Lung (tissue), 12 donors: ENCODE results near the gene CHD9. TPM values are rescaled to one million over a fixed set of nuclear protein-coding genes. Genes with fewer than 3 reads are reported as not detected.

Experiments used
- ATAC-seq: fragments of 200-7000 bp; cut with Tn5 transposase; one replicate; pipeline ENCODE4 v1.9.1; 2020; ENCODE audit warnings: moderate number of reproducible peaks; ENCODE audit not compliant: insufficient read depth, low FRiP score
- DNase-seq, 3 donors: peaks; one replicate each; pipeline ENCODE4 v3.0.0-alpha.2; 2013 to 2017
- H3K27ac ChIP-seq, 2 donors: one replicate each; pipeline ENCODE4 v1.5.1; 2013; ENCODE audit warnings: mild to moderate bottlenecking in 2 of 2, moderate library complexity in 2 of 2, control low read depth in 1 of 2, inconsistent platforms in 1 of 2, low read depth in 1 of 2, low read length in 1 of 2
- H3K27me3 ChIP-seq, 3 donors: one replicate each; pipeline ENCODE4 v1.5.1; 2013; ENCODE audit warnings: low read length in 2 of 3; ENCODE audit not compliant: control insufficient read depth in 3 of 3, insufficient read depth in 3 of 3
- H3K36me3 ChIP-seq, 4 donors: one replicate each; pipeline ENCODE4 v1.5.1; 2013; ENCODE audit warnings: low read length in 4 of 4, mild to moderate bottlenecking in 1 of 4, moderate library complexity in 1 of 4; ENCODE audit not compliant: control insufficient read depth in 4 of 4, insufficient read depth in 4 of 4
- H3K4me1 ChIP-seq, 5 donors: one replicate each; pipeline ENCODE4 v1.5.1; 2013; ENCODE audit warnings: low read length in 5 of 5, mild to moderate bottlenecking in 2 of 5, moderate library complexity in 1 of 5; ENCODE audit not compliant: control insufficient read depth in 5 of 5, insufficient read depth in 5 of 5
- H3K4me3 ChIP-seq: one replicate; pipeline ENCODE4 v1.5.1; 2013; ENCODE audit warnings: mild to moderate bottlenecking, control low read depth, moderate library complexity
- H3K9ac ChIP-seq, 2 donors: one replicate each; pipeline ENCODE4 v1.5.1; 2013; ENCODE audit warnings: low read length in 2 of 2, control low read depth in 1 of 2; ENCODE audit not compliant: insufficient read depth in 1 of 2
- H3K9me3 ChIP-seq, 4 donors: one replicate each; pipeline ENCODE4 v1.5.1; 2013; ENCODE audit warnings: low read length in 3 of 4, mild to moderate bottlenecking in 1 of 4, moderate library complexity in 1 of 4; ENCODE audit not compliant: control insufficient read depth in 4 of 4, insufficient read depth in 3 of 4
- CTCF ChIP-seq: IDR thresholded peaks from 2 replicates; pipeline ENCODE4 v1.5.1; 2012; ENCODE audit warnings: mild to moderate bottlenecking; ENCODE audit errors: control extremely low read depth, extremely low read depth
- WGBS, 2 donors: extraction: QIAGEN DNeasy Blood & Tissue Kit; methylation state at CpG; one replicate each; pipeline ENCODE4 v1.1.7; 2013; 5-methylcytosine and 5-hydroxymethylcytosine counted together
- polyA plus RNA-seq, 2 donors: library from polyadenylated mRNA; stranded (reverse); fragments of 200-250 nt; gene quantifications; one replicate each; pipeline ENCODE4 v1.2.1, GENCODE V29; 2013
- total RNA-seq, 2 donors: library from RNA; depleted of rRNA in 1 of 2; stranded (reverse); fragments of >200 nt in 1 of 2; gene quantifications; one replicate each; pipeline ENCODE4 v1.2.1, GENCODE V29; 2014 to 2021
- donor health status: control.
- donor health status: control.
- donor health status: Bipolar disorder and iron deficiency.
- donor health status: healthy.
- donor health status: DM: yes; HTN: yes; CAD: no.

Gene CHD9
- total and polyA plus RNA-seq, 4 donors, result 12.7 to 138 (median 39.4) TPM

- Histone ChIP-seq H3K4me1 (no peaks in the 10 kb centered on the region), H3K27me3 (no peaks in the 10 kb centered on the region), H3K36me3 (peaks cover 11 to 71% (median 49%) of the 10 kb centered on the region in 4 donors), H3K9me3 (no peaks in the 10 kb centered on the region), H3K9ac (no peak overlapping the region), H3K27ac (no peak overlapping the region), H3K4me3 (no peak overlapping the region)
- 93 to 97% methylated on average over 2 of the region's 2 CpGs for WGBS, 2 donors
- TF ChIP-seq CTCF, result no peak
- DNase-seq (no peak), ATAC-seq (no peak)
These were observed 180.0 kb downstream of the CHD9 start for GRCh38 chr16:53234836-53235235.

GRCh38 chr16:53235851-53236250, 181.1 kb downstream of the CHD9 start:
- ATAC-seq (no peak), DNase-seq (no peak)
- Histone ChIP-seq H3K27ac (no peak overlapping the region), H3K4me3 (no peak overlapping the region), H3K9me3 (no peaks in the 10 kb centered on the region), H3K27me3 (no peaks in the 10 kb centered on the region), H3K4me1 (no peaks in the 10 kb centered on the region), H3K36me3 (peaks cover 11 to 63% (median 44%) of the 10 kb centered on the region in 4 donors), H3K9ac (no peak overlapping the region)
- no peak for TF ChIP-seq CTCF
- 87 to 91% methylated on average over 3 of the region's 3 CpGs for WGBS, 2 donors

DNA sequence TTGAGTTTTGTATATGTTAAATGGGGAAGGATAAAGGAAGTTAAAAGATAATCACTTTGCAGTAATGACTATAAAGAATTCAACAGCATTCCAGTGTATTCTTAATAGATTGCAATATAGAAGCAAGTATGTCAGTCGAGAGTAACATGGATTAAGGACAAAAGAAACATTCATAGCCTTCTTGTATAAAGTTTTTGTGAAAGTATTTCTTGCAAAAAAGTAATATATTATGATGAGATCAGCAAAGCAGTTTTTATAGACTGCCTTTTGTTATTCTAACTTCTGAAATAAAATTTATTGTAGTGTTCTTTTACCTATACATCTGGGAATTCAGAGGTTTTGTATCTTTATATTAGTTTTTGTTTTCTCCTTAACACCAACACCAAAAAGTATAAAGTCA, 194.5 kb downstream of the CHD9 start:
- Histone ChIP-seq H3K9me3 (peaks cover 0 to 5% (median 0%) of the 10 kb centered on the region in 4 donors), H3K27me3 (no peaks in the 10 kb centered on the region), H3K9ac (no peak overlapping the region), H3K27ac (no peak overlapping the region), H3K36me3 (peaks cover 11 to 64% (median 34%) of the 10 kb centered on the region in 4 donors), H3K4me1 (no peaks in the 10 kb centered on the region), H3K4me3 (no peak overlapping the region)
- DNase-seq (no peak), ATAC-seq (no peak)
- 63 to 69% methylated on average over 1 of the region's 1 CpG for WGBS, 2 donors
- no peak for TF ChIP-seq CTCF

- ATAC-seq (no peak), DNase-seq (no peak)
- Histone ChIP-seq H3K9ac (no peak overlapping the region), H3K4me3 (no peak overlapping the region), H3K27ac (no peak overlapping the region), H3K27me3 (no peaks in the 10 kb centered on the region), H3K4me1 (no peaks in the 10 kb centered on the region), H3K36me3 (peaks cover 6 to 57% (median 34%) of the 10 kb centered on the region in 4 donors), H3K9me3 (peaks cover 2 to 7% (median 4%) of the 10 kb centered on the region in 4 donors)
- WGBS, 2 donors, result 92 to 93% methylated on average over 2 of the region's 2 CpGs
- TF ChIP-seq CTCF, result no peak
These were observed 202.2 kb downstream of the CHD9 start for GRCh38 chr16:53257001-53257400.
